ENCODE data around the gene AKAP6. TPM values are rescaled to one million over a fixed set of nuclear protein-coding genes. Genes with fewer than 3 reads are reported as not detected.

Gene AKAP6
- total and polyA plus RNA-seq, 2 of the 8 experiments (the other 6 are each of a cell fraction or from before 2014, with no cell fraction given), result 0.09 to 0.89 TPM

DNA sequence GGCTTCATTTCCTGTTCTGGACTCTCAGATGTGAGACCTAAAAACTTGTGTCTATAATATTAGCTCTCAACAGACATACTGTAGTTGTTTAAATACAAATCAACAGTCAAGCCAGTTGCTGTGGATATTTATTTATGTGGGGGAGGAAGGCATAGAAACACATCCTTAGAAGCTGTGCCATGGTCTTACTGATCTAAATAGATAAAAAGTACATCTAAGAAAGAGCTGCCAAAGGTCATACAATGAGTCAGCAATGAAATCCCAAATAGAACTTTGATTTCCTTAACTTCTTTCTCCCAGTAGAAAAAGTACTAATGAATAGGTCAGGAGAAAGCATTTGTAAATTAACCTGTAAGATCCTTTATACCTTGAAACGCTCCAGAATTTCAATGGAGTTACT lies 185.1 kb downstream of the AKAP6 start:
- 33% methylated on average over 1 of the region's 1 CpG; no CpG with 5 or more reads in 1 of the 2 experiments for WGBS, 2 experiments (ENCODE audit: extremely low coverage in 1 of 2, insufficient coverage in 1 of 2, insufficient read length in 1 of 2, insufficient replicate concordance in 2 of 2, low coverage in 1 of 2, low lambda C conversion rate in 2 of 2, missing lambda C conversion rate in 1 of 2)
- H4K91ac ChIP-seq (replicated peaks; ENCODE audit: insufficient read length, low read length), result no peak overlapping the region

More for the DNA sequence above, 185.1 kb downstream of the AKAP6 start:
- Histone ChIP-seq H2BK20ac (ENCODE audit: low read length) (no peak overlapping the region), H3K27me3 (replicated peaks in 1 of 4; ENCODE audit: control insufficient read depth in 3 of 4, extremely low read depth in 1 of 4, insufficient read depth in 3 of 4, low read length in 3 of 4) (no peaks in the 10 kb centered on the region), H3K4ac (replicated peaks; ENCODE audit: insufficient read length, low read depth, low read length) (no peak overlapping the region), H2AK5ac (ENCODE audit: low read depth, low read length) (no peak overlapping the region), H2BK15ac (ENCODE audit: low read length) (no peak overlapping the region), H2BK12ac (ENCODE audit: low read depth, low read length) (no peak overlapping the region), H3K4me1 (replicated peaks in 1 of 4; ENCODE audit: control insufficient read depth in 3 of 4, insufficient read depth in 4 of 4, low read length in 3 of 4) (no peaks in the 10 kb centered on the region), H4K8ac (ENCODE audit: extremely low read depth, insufficient read depth, low read length) (no peak overlapping the region), H3K79me1 (ENCODE audit: low read depth, low read length) (no peaks in the 10 kb centered on the region), H2BK5ac (ENCODE audit: low read depth, low read length) (no peak overlapping the region), H3K56ac (replicated peaks; ENCODE audit: insufficient read length, low read depth, low read length) (no peak overlapping the region), H3K79me2 (ENCODE audit: control insufficient read depth in 1 of 2, insufficient read depth in 2 of 2, low read length in 2 of 2) (no peaks in the 10 kb centered on the region), H2AFZ (ENCODE audit: low read length) (no peak overlapping the region), H3K14ac (ENCODE audit: insufficient read length) (no peak overlapping the region), H3K4me3 (ENCODE audit: extremely low read depth in 1 of 4, insufficient read depth in 2 of 4, low read depth in 3 of 4, low read length in 4 of 4) (no peak overlapping the region), H3K27ac (ENCODE audit: low read depth, low read length) (no peak overlapping the region), H3K36me3 (ENCODE audit: control insufficient read depth in 2 of 4, insufficient read depth in 4 of 4, low read length in 3 of 4) (no peaks in the 10 kb centered on the region), H3K9ac (replicated peaks in 1 of 4; ENCODE audit: extremely low read depth in 1 of 4, low read depth in 3 of 4, low read length in 3 of 4) (no peak overlapping the region), H3K4me2 (ENCODE audit: insufficient read depth in 1 of 2, low read depth in 2 of 2, low read length in 2 of 2) (no peak overlapping the region), H3K18ac (ENCODE audit: extremely low read depth, low read length) (no peak overlapping the region), H3K9me3 (ENCODE audit: insufficient read depth in 2 of 2, low read depth in 1 of 2, low read length in 1 of 2) (peaks cover 7 to 10% of the 10 kb centered on the region in 2 experiments; a peak in 2 of 4 replicates), H2BK120ac (replicated peaks; ENCODE audit: low read depth, low read length) (no peak overlapping the region), H3K23me2 (ENCODE audit: low read depth, low read length) (no peaks in the 10 kb centered on the region), H3K23ac (ENCODE audit: insufficient read length) (no peak overlapping the region), H4K20me1 (replicated peaks in 1 of 2; ENCODE audit: control insufficient read depth in 1 of 2, insufficient read depth in 2 of 2, low read length in 2 of 2) (no peaks in the 10 kb centered on the region), H4K5ac (ENCODE audit: insufficient read length, low read depth, low read length) (no peak overlapping the region)
- ChIA-PET CTCF (ENCODE audit: partially characterized antibody) (interaction anchor here (0.6 to 1.6 kb wide), 9 partner anchors 11 to 975 kb away, joined by 3 to 6 read pairs (median 4); no protein-coding TSS in a partner anchor), POLR2A (ENCODE audit: partially characterized antibody) (no interaction called here)
- DNase-seq (ENCODE audit: low read depth in 1 of 2, low spot score in 2 of 2) (no peak), FAIRE-seq (no peak)
- TF ChIP-seq JUND (IDR thresholded peaks at IDR 0.05; ENCODE audit: low read length), result no peak
- no peak for TF ChIP-seq KDM1A (IDR thresholded peaks at IDR 0.05; ENCODE audit: borderline replicate concordance, low read length)
- TF ChIP-seq CREB1 (IDR thresholded peaks at IDR 0.05), result no peak
- no peak for TF ChIP-seq POLR2AphosphoS5 (IDR thresholded peaks at IDR 0.05; ENCODE audit: low read depth, low read length)
